A549 (cell line): Measurements from ENCODE around the gene ANO4. TPM values are rescaled to one million over a fixed set of nuclear protein-coding genes. Genes with fewer than 3 reads are reported as not detected.

ENCODE experiments used
- ATAC-seq, 2 experiments: fragments of 200-7000 bp in 1 of 2; fragments of >200 bp in 1 of 2; cut with Nextera tagmentation in 1 of 2; cut with Tn5 transposase in 1 of 2; 3 replicates each; pipeline versions ENCODE4 v1.8.0 to v1.9.1; 2018 to 2020; ENCODE audit warnings: mild to moderate bottlenecking in 1 of 2, moderate library complexity in 1 of 2
- CTCF ChIA-PET: fragments of 300-600 bp; sonication (Branson Sonifier 250); formaldehyde crosslinking; extraction: SDS; loops from one replicate; lab custom pipeline; 2021; ENCODE audit warnings: antibody characterized with exemption, inconsistent platforms; lab: Yijun Ruan, JAX
- POLR2A ChIA-PET: fragments of 350-600 bp; formaldehyde crosslinking; extraction: SDS; loops from one replicate; lab custom pipeline; 2021; ENCODE audit warnings: antibody characterized with exemption, inconsistent platforms; lab: Yijun Ruan, JAX
- DNase-seq, 2 experiments: peaks; one replicate each; pipeline versions ENCODE4 v3.0.0 to v3.0.0-alpha.2; 2011 to 2016; ENCODE audit warnings: low read depth in 1 of 2, low spot score in 1 of 2
- FAIRE-seq: peaks from 2 replicates; lab custom pipeline; 2011; peaks lifted over from hg19 to GRCh38; lab: Jason Lieb, UNC
- H3K27ac ChIP-seq, 2 experiments: fragments of >200 bp; sonication (Bioruptor Twin); formaldehyde crosslinking; 3 replicates each; pipeline ENCODE4 v1.5.1; 2016 to 2017
- H3K4me1 ChIP-seq: fragments of >200 bp; sonication (Bioruptor Twin); formaldehyde crosslinking; 3 replicates; pipeline ENCODE4 v1.6.1; 2016
- H3K4me2 ChIP-seq: fragments of >200 bp; sonication (Bioruptor Twin); formaldehyde crosslinking; 3 replicates; pipeline ENCODE4 v1.6.1; 2016
- H3K4me3 ChIP-seq: fragments of >200 bp; sonication (Bioruptor Twin); formaldehyde crosslinking; 3 replicates; pipeline ENCODE4 v1.5.1; 2016
- H3K9me3 ChIP-seq: fragments of >200 bp; sonication (Bioruptor Twin); formaldehyde crosslinking; 3 replicates; pipeline ENCODE4 v1.6.1; 2016
- BHLHE40 ChIP-seq: IDR thresholded peaks from 2 replicates; pipeline ENCODE4 v1.6.1; 2012; ENCODE audit warnings: low read depth, low read length, inconsistent platforms
- CBX2 ChIP-seq: fragments of 200-600 bp; sonication (generic); IDR thresholded peaks from 2 replicates; pipeline ENCODE4 v1.6.1; 2016; ENCODE audit warnings: low read depth, mild to moderate bottlenecking, borderline replicate concordance
- CHD4 ChIP-seq: fragments of 200-600 bp; sonication (generic); IDR thresholded peaks from 2 replicates; pipeline ENCODE4 v1.6.1; 2016; ENCODE audit warnings: antibody characterized with exemption, mild to moderate bottlenecking, borderline replicate concordance
- CTCF ChIP-seq: fragments of >200 bp; sonication (Bioruptor Twin); formaldehyde crosslinking; IDR thresholded peaks from 3 replicates; pipeline ENCODE4 v1.5.1; 2016
- E2F6 ChIP-seq: IDR thresholded peaks from 2 replicates; pipeline ENCODE4 v1.6.1; 2012; ENCODE audit warnings: low read depth, borderline replicate concordance
- EHMT2 ChIP-seq: fragments of 200-600 bp; sonication (generic); IDR thresholded peaks from 2 replicates; pipeline ENCODE4 v1.6.1; 2016; ENCODE audit warnings: antibody characterized with exemption, low read depth, mild to moderate bottlenecking, moderate library complexity
- ESRRA ChIP-seq: fragments of 150-350 bp; IDR thresholded peaks from 2 replicates; pipeline ENCODE4 v1.6.1; 2014; ENCODE audit warnings: mild to moderate bottlenecking, low read length, borderline replicate concordance
- FOSB ChIP-seq: fragments of 250-450 bp; sonication (Bioruptor Pico); IDR thresholded peaks from 2 replicates; pipeline ENCODE4 v1.5.0; 2020; ENCODE audit warnings: mild to moderate bottlenecking, moderate library complexity
- FOSL2 ChIP-seq, 2 experiments: fragments of 450-650 bp in 1 of 2; fragments of >200 bp in 1 of 2; sonication (Bioruptor Twin) in 1 of 2; formaldehyde crosslinking; IDR thresholded peaks; 2 replicates each; pipeline versions ENCODE4 v1.5.0 to v1.6.1; 2016 to 2020; ENCODE audit warnings: mild to moderate bottlenecking in 1 of 2, moderate library complexity in 1 of 2
- HDAC2 ChIP-seq: fragments of 200-600 bp; sonication (generic); IDR thresholded peaks from 2 replicates; pipeline ENCODE4 v1.6.1; 2016
- HMGXB4 ChIP-seq: fragments of 250-450 bp; sonication (Bioruptor Pico); IDR thresholded peaks from 2 replicates; pipeline ENCODE4 v1.5.0; 2021; ENCODE audit warnings: mild to moderate bottlenecking, moderate library complexity, borderline replicate concordance
- JUNB ChIP-seq: fragments of >200 bp; sonication (Bioruptor Twin); formaldehyde crosslinking; IDR thresholded peaks from 2 replicates; pipeline ENCODE4 v1.6.1; 2016
- MAZ ChIP-seq: fragments of 150-350 bp; IDR thresholded peaks from 2 replicates; pipeline ENCODE4 v1.6.1; 2014; ENCODE audit warnings: antibody characterized with exemption, low read depth, low read length, borderline replicate concordance
- NR3C1 ChIP-seq: fragments of >200 bp; sonication (Bioruptor Twin); formaldehyde crosslinking; IDR thresholded peaks from 3 replicates; pipeline ENCODE4 v1.6.1; 2017
- RARB ChIP-seq: fragments of 250-450 bp; sonication (Bioruptor Pico); IDR thresholded peaks from 2 replicates; pipeline ENCODE4 v1.8.0; 2021; ENCODE audit warnings: mild to moderate bottlenecking, moderate library complexity
- REST ChIP-seq: fragments of 200-600 bp; sonication (generic); IDR thresholded peaks from 2 replicates; pipeline ENCODE4 v1.6.1; 2016; ENCODE audit warnings: antibody characterized with exemption, mild to moderate bottlenecking, moderate library complexity
- RNF2 ChIP-seq: fragments of 200-600 bp; sonication (generic); IDR thresholded peaks from 2 replicates; pipeline ENCODE4 v1.6.1; 2016; ENCODE audit warnings: low read depth, mild to moderate bottlenecking, antibody characterized with exemption, moderate library complexity, borderline replicate concordance
- USF2 ChIP-seq: fragments of 450-650 bp; IDR thresholded peaks from 2 replicates; pipeline ENCODE4 v1.6.1; 2014; ENCODE audit warnings: antibody characterized with exemption
- ZC3H11A ChIP-seq: fragments of 450-650 bp; IDR thresholded peaks from 2 replicates; pipeline ENCODE4 v1.6.1; 2014; ENCODE audit warnings: antibody characterized with exemption, mild to moderate bottlenecking
- ZSCAN20 ChIP-seq: fragments of 250-450 bp; sonication (Bioruptor Pico); IDR thresholded peaks from 2 replicates; pipeline ENCODE4 v1.8.0; 2022; ENCODE audit warnings: mild to moderate bottlenecking, moderate library complexity
- WGBS: methylation state at CpG from one replicate; pipeline ENCODE4 v1.1.6; 2017; ENCODE audit errors: missing lambda C conversion rate; 5-methylcytosine and 5-hydroxymethylcytosine counted together
- polyA plus RNA-seq, 4 experiments: library from polyadenylated mRNA; depleted of rRNA in 3 of 4; stranded (reverse); fragments of >200 nt; fragmentation: RNase III in 1 of 4; extraction: RNeasy Plus Mini Kit Qiagen cat#74134 plus additional on column Dnase treatment in 1 of 4; gene quantifications; 2 replicates in 3 of 4; 3 replicates in 1 of 4; pipeline ENCODE4 v1.2.3, GENCODE V29; 2011 to 2017

The ANO4 gene
- polyA plus RNA-seq, 2 of the 4 experiments (the other 2 are of a cell fraction) = 0.17 TPM; not detected in 1

GRCh38 chr12:100824476-100824875 is 29.9 kb downstream of the ANO4 start:
- no peak overlapping the region for H3K27ac ChIP-seq
- no peak for TF ChIP-seq ZC3H11A
- no peak for TF ChIP-seq NR3C1
- no peak for TF ChIP-seq USF2
- no peak for TF ChIP-seq RARB (CRISPR knock-in tag)
- no peak for TF ChIP-seq E2F6
- TF ChIP-seq FOSB (CRISPR knock-in tag) = no peak
- no peak for TF ChIP-seq MAZ
- TF ChIP-seq JUNB = no peak
- TF ChIP-seq CBX2 = no peak
- no peak for TF ChIP-seq ESRRA
- TF ChIP-seq FOSL2 (IDR thresholded peaks at IDR 0.05) = no peak
- TF ChIP-seq FOSL2 (CRISPR knock-in tag; IDR thresholded peaks at IDR 0.05) = no peak
- TF ChIP-seq CHD4 = no peak
- TF ChIP-seq ZSCAN20 (CRISPR knock-in tag) = no peak
- TF ChIP-seq RNF2 = no peak
- TF ChIP-seq, all 56 proteins: peak for 0
- Histone ChIP-seq H3K4me2 (no peak overlapping the region), H3K9me3 (no peaks in the 10 kb centered on the region), H3K4me3 (no peak overlapping the region), H3K4me1 (no peaks in the 10 kb centered on the region)
- POLR2A ChIA-PET = no interaction called here
- FAIRE-seq = no peak
- no peak for ATAC-seq
- DNase-seq = no peak
- WGBS = 11% methylated on average over 3 of the region's 3 CpGs
- CTCF ChIA-PET = no interaction called here

- WGBS = 4% methylated on average over 4 of the region's 4 CpGs
- H3K4me1 ChIP-seq = no peaks in the 10 kb centered on the region
- DNase-seq (peak; percentile 8 to 34), FAIRE-seq (no peak), ATAC-seq (peak in 1 of 2 experiments; percentile 46; a peak in 2 of 6 replicates)
- no peak overlapping the region for H3K27ac ChIP-seq
- POLR2A ChIA-PET = no interaction called here
- H3K4me2 ChIP-seq = no peak overlapping the region
- H3K4me3 ChIP-seq = no peak overlapping the region
- no peaks in the 10 kb centered on the region for H3K9me3 ChIP-seq
- CTCF ChIA-PET = interaction anchor here (1.2 to 1.8 kb wide), 2 partner anchors 8 to 23 kb away, joined by 3 to 5 read pairs; no protein-coding TSS in a partner anchor
- TF ChIP-seq HDAC2 (no peak), NR3C1 (no peak), EHMT2 (peak; percentile 90), HMGXB4 (CRISPR knock-in tag) (no peak), ZC3H11A (no peak), CTCF (no peak), REST (peak; percentile 98), BHLHE40 (no peak)
Observed at GRCh38 chr12:100826323-100826722, 31.7 kb downstream of the ANO4 start.
